Skeletal muscle cell (primary cell): ENCODE data around the gene EME2.

Source experiments
- DNase-seq: peaks from one replicate; pipeline ENCODE4 v3.0.0-alpha.2; 2010; ENCODE audit warnings: low read depth
- H3K4me3 ChIP-seq: 2 replicates; pipeline ENCODE4 v1.5.1; 2011; ENCODE audit warnings: low read depth, mild to moderate bottlenecking, control low read depth, low read length, moderate library complexity

EME2 gene

DNA sequence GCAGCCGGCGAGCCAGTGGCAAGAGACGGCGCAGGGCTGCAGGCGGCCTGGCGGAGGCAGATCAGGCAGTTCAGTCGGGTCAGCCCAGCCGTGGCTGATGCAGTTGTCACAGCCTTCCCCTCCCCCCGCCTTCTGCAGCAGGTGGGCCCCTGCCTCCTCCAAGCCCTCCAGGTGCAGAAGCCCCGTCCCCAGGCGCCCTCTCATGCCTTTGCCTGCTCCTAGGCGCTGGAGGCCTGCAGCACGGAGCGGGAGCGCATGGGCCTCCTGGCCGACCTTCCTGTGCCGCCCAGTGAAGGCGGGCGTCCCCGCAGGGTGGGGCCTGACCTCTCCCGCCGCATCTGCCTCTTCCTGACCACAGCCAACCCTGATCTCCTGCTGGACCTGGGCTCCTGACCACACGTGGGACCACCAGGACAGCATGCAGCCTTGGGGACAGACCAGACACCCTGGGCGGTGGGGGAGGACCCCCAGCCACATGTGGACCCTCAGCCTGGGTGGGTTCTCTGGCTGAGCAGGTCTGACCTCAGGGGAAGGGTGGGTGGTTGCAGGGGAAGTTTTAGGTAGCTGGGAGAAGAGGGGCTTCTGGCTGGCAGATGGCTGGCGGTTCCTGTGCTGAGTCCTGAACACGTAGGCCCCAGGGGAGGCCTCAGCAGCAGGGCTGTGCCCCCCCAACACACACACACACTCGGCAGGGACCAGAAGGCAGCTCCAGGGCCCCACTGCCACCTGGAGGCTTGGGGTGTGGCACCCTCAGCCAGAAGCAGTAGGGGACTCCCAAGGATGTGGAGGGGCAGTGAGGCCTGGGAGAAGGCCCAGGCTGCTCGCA, 3.4 kb downstream of the EME2 start:
- no peak for DNase-seq

GRCh38 chr16:1776672-1776955, 4.0 kb downstream of the EME2 start:
- DNase-seq = no peak
- no peak overlapping the region for H3K4me3 ChIP-seq

More for the DNA sequence above, 3.4 kb downstream of the EME2 start:
- no peak overlapping the region for H3K4me3 ChIP-seq

- no peak overlapping the region for H3K4me3 ChIP-seq
- DNase-seq = no peak
Measured at GRCh38 chr16:1776991-1777374, 4.4 kb downstream of the EME2 start.

GRCh38 chr16:1777375-1778199, 5.0 kb downstream of the EME2 start:
- no peak for DNase-seq
- H3K4me3 ChIP-seq = no peak overlapping the region

DNA sequence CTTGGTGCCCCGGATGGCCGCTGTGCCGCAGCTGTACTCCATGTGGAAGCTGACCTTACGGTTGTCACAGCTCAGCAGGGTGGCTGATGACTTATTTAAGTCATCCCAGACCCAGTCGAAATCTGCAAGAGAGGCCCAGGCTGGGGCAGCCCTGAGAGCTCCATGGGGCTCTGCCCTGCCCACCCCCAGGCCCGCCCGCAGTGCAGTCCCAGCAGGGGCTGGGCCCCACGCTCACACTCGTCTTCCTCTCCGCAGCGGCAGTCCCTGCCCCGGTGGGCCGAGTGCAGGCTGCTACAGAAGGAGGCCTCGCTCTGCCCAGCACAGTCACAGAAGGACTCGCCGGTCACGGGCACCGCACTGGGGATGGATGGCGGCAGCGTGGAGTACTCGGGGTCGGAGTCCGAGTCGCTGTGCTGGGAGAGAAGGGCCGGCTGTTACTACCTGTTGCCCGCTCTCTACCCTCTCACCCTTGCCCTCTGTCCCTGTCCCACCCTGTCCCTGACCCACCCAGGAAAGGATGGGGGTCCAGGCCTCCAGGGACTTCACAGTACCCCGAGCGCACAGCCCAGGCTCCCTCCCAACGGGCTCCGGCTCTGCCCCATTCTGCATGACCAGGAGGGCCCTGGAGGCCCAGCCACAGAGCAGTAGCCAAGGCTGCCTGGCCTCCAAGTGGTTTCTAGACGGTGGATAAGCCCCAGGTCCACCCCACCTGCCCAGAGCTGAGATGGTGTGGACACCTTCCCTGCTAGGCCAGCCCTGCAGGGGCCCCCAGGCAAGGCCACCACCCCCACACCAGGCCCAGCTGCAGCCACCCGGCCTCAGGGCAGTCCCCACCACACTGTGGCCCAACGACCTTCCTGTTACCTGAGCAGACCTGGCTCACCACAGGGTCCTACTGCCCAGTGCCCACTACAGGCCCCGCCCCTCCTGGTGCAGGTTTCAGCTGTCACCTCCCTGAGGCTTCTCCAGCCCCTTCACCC, 5.9 kb downstream of the EME2 start:
- no peak for DNase-seq
- H3K4me3 ChIP-seq = no peak overlapping the region

- no peak for DNase-seq
- no peak overlapping the region for H3K4me3 ChIP-seq
Measured at GRCh38 chr16:1779234-1779701, 6.7 kb downstream of the EME2 start.

GRCh38 chr16:1779741-1780676, 7.4 kb downstream of the EME2 start:
- H3K4me3 ChIP-seq = no peak overlapping the region
- DNase-seq = no peak

DNA sequence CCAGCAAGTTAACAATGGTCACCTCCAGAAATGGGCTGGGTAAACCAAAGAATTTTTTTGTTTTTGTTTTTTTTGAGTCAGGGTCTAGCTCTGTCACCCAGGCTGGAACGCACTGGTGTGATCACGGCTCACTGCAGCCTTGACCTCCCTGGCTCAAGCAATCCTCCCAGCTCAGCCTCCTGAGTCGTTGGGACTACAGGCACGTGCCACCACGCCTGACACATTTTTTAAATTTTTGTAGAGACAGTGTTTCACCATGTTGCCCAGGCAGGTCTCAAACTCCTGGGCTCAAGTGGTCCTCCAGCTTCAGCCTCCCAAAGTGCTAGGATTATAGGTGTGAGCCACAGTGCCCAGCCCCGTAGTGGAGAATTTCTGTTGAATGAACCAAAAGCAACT, 8.1 kb downstream of the EME2 start:
- H3K4me3 ChIP-seq = no peak overlapping the region

GRCh38 chr16:1781254-1781653, 8.6 kb downstream of the EME2 start:
- H3K4me3 ChIP-seq = peak overlapping the region; percentile 81
- no peak for DNase-seq

More for the DNA sequence above, 8.1 kb downstream of the EME2 start:
- DNase-seq = no peak

- no peak for DNase-seq
- peak overlapping the region; percentile 81 for H3K4me3 ChIP-seq
Measured at GRCh38 chr16:1781758-1782407, 9.3 kb downstream of the EME2 start.

- peak; percentile 100 for DNase-seq
- peak within 1 kb of the TSS; percentile 89 for H3K4me3 ChIP-seq
Measured at GRCh38 chr16:1782408-1783264, 10.0 kb downstream of the EME2 start, which contains the start of the genes NUBP2 and SPSB3. Gene NUBP2 (plus strand): TSS chr16:1782960. CDS start chr16:1783021, 61 bp downstream. Gene SPSB3 (minus strand): TSS chr16:1782571. CDS start chr16:1781483, 1,088 bp downstream.

- no peak for DNase-seq
- no peak overlapping the region for H3K4me3 ChIP-seq
Measured at GRCh38 chr16:1784977-1785845, 12.6 kb downstream of the EME2 start.

DNA sequence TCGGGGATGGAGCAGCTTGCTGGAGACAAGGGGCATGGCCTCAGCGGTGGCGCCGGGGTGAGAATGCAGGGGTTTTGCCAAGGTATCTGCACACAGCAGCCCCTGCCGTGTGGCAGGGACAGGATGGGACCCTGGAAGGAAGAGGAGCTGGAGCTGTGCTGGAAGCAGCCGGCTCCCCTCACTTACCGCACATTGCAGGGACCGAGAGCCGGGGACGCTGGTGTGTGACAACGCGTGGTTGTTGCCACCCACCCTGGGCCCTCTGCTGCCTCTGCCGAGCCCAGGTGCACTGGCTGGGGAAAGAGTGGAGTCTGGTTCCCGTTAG, 13.2 kb downstream of the EME2 start:
- H3K4me3 ChIP-seq = no peak overlapping the region
- DNase-seq = no peak

DNA sequence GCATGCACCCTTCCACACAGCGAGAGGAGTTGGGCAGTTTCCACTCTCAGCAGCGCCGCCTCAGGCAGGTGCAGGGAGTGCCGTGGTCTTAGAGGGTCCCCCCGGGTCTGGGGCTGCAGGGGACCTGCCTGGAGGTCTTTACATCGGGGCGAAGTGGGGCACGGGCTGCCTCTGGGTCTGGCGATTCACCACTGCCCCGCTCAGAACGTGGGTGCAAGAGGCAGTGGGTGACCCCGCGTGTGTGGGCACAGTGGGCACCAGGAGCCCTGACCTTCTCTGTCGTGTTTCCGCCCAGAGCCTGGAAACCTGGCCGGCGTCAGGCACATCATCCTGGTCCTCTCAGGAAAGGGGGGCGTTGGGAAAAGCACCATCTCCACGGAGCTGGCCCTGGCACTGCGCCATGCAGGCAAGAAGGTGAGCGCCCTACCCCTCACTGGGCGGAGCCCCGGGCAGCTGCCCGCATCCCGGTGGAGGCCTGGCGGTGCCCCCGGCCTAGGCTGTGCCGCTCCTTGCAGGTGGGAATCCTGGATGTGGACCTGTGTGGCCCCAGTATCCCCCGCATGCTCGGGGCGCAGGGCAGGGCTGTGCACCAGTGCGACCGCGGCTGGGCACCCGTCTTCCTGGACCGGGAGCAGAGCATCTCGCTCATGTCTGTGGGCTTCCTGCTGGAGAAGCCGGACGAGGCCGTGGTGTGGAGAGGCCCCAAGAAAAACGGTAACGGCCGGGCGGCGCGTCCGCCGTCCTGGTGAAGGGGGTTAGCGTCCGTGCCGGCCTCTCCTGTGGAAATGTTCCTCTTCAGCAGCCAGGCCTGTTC, 13.8 kb downstream of the EME2 start:
- no peak overlapping the region for H3K4me3 ChIP-seq
- DNase-seq = no peak

GRCh38 chr16:1787056-1787321, 14.4 kb downstream of the EME2 start:
- no peak for DNase-seq
- H3K4me3 ChIP-seq = no peak overlapping the region
